Ovary (tissue), 9 donors: Measurements from ENCODE around the gene CHRD. TPM values are rescaled to one million over a fixed set of nuclear protein-coding genes. Genes with fewer than 3 reads are reported as not detected.

ENCODE experiments used
- DNase-seq, 5 donors: peaks; one replicate each; pipeline ENCODE4 v3.0.0-alpha.2; 2019 to 2020
- H3K27ac ChIP-seq, 2 donors: fragments of 200-600 bp; one replicate each; pipeline versions ENCODE4 v1.5.1 to v1.8.0; 2019 to 2022
- H3K27me3 ChIP-seq: fragments of 200-600 bp; one replicate; pipeline ENCODE4 v1.8.0; 2022
- H3K36me3 ChIP-seq: fragments of 200-600 bp; sonication (generic); one replicate; pipeline ENCODE4 v1.5.1; 2019
- H3K4me1 ChIP-seq: one replicate; pipeline ENCODE4 v1.8.1; 2013; ENCODE audit warnings: mild to moderate bottlenecking, moderate library complexity; ENCODE audit not compliant: insufficient read depth
- H3K4me3 ChIP-seq: fragments of 200-600 bp; sonication (generic); one replicate; pipeline ENCODE4 v1.5.1; 2017
- H3K9me3 ChIP-seq, 2 donors: fragments of 200-600 bp in 1 of 2; sonication (generic) in 1 of 2; one replicate each; pipeline versions ENCODE4 v1.5.1 to v1.8.1; 2013 to 2019; ENCODE audit warnings: mild to moderate bottlenecking in 1 of 2, moderate library complexity in 1 of 2
- EP300 ChIP-seq: sonication (generic); formaldehyde crosslinking; IDR thresholded peaks from one replicate; pipeline ENCODE4 v1.6.1; 2017; ENCODE audit warnings: antibody characterized with exemption
- POLR2A ChIP-seq: fragments of 450-650 bp; IDR thresholded peaks from one replicate; pipeline ENCODE4 v1.6.1; 2017; ENCODE audit warnings: antibody characterized with exemption, mild to moderate bottlenecking, moderate library complexity
- WGBS, 3 donors: extraction: QIAGEN DNeasy Blood & Tissue Kit in 1 of 3; methylation state at CpG; one replicate each; pipeline versions ENCODE4 v1.1.5 to v1.1.7; 2013 to 2017; 5-methylcytosine and 5-hydroxymethylcytosine counted together
- intact Hi-C, 4 donors: fragments of 100-400 bp; cut with DNase I; formaldehyde crosslinking; loops; one replicate each; pipeline versions ENCODE4 v1.11.0 to v1.15.1; 2022 to 2023
- polyA plus RNA-seq, 2 donors: library from polyadenylated mRNA; stranded (reverse); fragments of 200-250 nt in 1 of 2; fragments of 350-450 nt in 1 of 2; fragmentation: Illumina TruSeq in 1 of 2; extraction: RNeasy Lipid Tissue Mini Kit (QIAGEN cat#74804) in 1 of 2; gene quantifications; one replicate each; pipeline ENCODE4 v1.2.3, GENCODE V29; 2013 to 2014
- total RNA-seq, 7 donors: library from RNA; depleted of rRNA in 2 of 7; stranded (reverse); fragments of >200 nt in 2 of 7; fragmentation: NEBNext Ultra II Directional in 3 of 7; extraction: Animal tissue kit (Norgen Biotek cat#: 25700) in 3 of 7; gene quantifications; one replicate each; pipeline versions ENCODE4 v1.1.0 to v1.2.4, GENCODE V29; 2016 to 2023
- TF ChIP-seq, protein P1 (sequence below), 3 donors: fragments of 450-650 bp in 2 of 3; fragments of 200-600 bp in 1 of 3; IDR thresholded peaks; one replicate each; pipeline versions ENCODE4 v1.5.1 to v1.8.0; 2016 to 2022; ENCODE audit warnings: antibody characterized with exemption in 3 of 3, mild to moderate bottlenecking in 1 of 3
- donor health status: DM: no; HTN: no; CAD: no; lungs with moderate emphysema.
- donor health status: DM: no; HTN: no; CAD: no.
- donor health status: Bipolar disorder and iron deficiency.
- donor health status: DM: yes; HTN: yes; CAD: no.
- donor health status: DM: no; HTN: no; CAD: no.
- donor health status: DM: yes; HTN: yes; CAD: no.

The CHRD gene
- total and polyA plus RNA-seq, 9 donors: 3.1 to 37.3 (median 20.5) TPM

DNA sequence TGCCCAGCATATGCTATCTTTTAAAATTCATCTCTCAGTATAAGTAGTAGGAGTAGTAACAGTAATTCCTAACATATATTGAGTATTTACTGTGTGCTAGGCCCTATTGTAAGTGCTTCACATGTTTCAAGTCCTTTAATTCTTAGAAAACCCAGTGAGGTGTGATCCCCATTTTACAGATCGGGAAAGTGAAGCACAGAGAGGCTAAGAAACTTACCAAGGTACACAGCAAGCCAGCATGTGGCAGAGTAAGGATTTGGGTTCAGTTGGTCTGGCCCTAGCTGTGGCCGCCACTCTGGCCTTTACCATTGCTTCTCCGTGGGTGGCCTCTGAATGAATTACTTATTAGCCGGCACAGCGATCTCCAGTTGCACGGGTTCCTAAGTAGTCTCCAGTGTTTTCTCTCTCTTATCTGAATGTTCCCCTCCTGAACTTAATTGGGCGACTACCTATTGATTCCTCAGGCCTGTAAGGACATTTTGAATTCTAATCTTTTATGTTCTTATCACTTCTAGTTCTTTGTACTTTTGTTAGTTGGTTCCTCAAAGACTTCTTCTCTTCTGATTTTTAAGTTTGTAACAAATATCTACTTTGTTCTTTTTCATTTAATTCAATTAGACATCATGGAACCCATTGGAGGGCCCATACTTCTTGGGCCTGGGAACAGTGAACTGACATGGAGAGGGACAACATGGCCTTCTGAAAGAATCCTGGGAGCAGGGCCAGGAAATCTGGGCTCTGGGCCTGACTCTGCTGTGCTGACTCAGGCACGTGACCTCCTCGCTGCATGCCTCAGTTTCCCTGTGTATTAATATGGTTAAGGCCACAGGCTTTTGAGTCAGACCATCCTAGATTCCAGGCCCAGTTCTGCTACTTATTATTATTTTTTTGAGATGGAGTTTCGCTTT is 30.0 kb upstream of the CHRD start:
- DNase-seq: no peak
- 72 to 83% (median 81%) methylated on average over 10 of the region's 10 CpGs for WGBS, 3 donors
- Histone ChIP-seq H3K27me3 (no peaks in the 10 kb centered on the region), H3K4me3 (no peak overlapping the region), H3K27ac (no peak overlapping the region), H3K4me1 (peaks cover 12% of the 10 kb centered on the region), H3K36me3 (no peaks in the 10 kb centered on the region), H3K9me3 (no peaks in the 10 kb centered on the region)
- intact Hi-C loops: loop anchor here in 2 of 4 donors (2.0 to 10.0 kb wide), 2 partner anchors 31 to 45 kb away; partner anchors contain the start of gene CHRD (in 1 of the 2)
- TF ChIP-seq EP300 (no peak), POLR2A (no peak)
- TF ChIP-seq, protein P1, sequence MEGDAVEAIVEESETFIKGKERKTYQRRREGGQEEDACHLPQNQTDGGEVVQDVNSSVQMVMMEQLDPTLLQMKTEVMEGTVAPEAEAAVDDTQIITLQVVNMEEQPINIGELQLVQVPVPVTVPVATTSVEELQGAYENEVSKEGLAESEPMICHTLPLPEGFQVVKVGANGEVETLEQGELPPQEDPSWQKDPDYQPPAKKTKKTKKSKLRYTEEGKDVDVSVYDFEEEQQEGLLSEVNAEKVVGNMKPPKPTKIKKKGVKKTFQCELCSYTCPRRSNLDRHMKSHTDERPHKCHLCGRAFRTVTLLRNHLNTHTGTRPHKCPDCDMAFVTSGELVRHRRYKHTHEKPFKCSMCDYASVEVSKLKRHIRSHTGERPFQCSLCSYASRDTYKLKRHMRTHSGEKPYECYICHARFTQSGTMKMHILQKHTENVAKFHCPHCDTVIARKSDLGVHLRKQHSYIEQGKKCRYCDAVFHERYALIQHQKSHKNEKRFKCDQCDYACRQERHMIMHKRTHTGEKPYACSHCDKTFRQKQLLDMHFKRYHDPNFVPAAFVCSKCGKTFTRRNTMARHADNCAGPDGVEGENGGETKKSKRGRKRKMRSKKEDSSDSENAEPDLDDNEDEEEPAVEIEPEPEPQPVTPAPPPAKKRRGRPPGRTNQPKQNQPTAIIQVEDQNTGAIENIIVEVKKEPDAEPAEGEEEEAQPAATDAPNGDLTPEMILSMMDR (IDR thresholded peaks at IDR 0.05): no peak

DNA sequence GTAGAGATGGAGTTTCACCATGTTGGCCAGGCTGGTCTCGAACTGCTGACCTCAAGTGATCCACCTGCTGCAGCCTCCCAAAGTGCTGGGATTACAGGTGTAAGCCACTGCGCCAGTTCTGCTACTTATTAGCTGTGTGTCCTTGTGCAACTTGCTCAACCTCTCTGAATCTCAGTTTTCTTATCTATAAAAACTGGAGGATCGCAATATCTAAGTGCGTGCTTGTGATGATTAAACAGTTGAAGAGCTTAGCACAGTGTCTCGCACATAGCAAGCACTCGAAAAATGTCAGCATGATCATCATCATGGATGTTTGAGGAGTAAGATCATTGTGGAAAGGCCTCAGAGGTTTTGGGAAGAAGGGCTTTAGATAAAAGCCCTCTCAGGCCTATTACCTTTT is 29.2 kb upstream of the CHRD start:
- H3K27me3 ChIP-seq: no peaks in the 10 kb centered on the region
- H3K4me1 ChIP-seq: peaks cover 12% of the 10 kb centered on the region
- intact Hi-C loops: loop anchor here in 1 of 4 donors (10.0 kb wide), 1 partner anchor 46 kb away; no protein-coding TSS in a partner anchor
- no peak for DNase-seq
- H3K27ac ChIP-seq: no peak overlapping the region
- no peak overlapping the region for H3K4me3 ChIP-seq
- no peaks in the 10 kb centered on the region for H3K36me3 ChIP-seq
- TF ChIP-seq EP300 (no peak), POLR2A (no peak)
- TF ChIP-seq, protein P1 (IDR thresholded peaks at IDR 0.05): no peak
- H3K9me3 ChIP-seq: no peaks in the 10 kb centered on the region
- WGBS, 3 donors: 92 to 97% (median 93%) methylated on average over 6 of the region's 6 CpGs

DNA sequence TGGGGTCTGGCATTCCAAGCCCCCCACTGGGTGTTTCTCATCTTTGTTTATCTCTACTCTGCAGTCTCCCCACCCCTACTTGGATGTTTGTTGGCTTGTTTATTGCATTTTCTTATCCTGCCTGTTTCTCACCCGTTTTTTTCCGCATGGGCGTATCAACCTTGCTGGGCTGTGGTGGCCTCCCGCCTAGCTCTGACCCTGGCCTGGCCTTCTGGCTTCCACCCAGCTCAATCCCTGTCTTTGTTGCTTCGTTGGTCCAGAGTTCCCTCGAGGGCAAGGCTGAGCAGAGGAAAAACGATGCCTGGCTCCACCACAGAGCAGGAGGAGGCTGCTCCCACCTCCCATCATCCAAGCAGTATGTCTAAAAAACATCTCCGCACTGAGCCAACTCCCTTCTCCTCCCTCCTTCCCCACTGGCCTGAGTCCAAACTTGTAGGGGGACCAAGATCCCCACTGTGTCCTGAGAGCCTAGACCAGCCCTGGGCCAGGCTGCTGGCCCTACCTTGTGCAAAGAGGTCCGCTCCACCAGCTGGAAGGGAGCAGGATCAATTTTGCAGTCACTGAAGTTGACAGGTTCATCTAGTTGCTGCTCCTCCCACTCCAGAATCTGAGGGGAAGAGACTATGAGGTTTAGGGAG is 28.2 kb upstream of the CHRD start:
- no peaks in the 10 kb centered on the region for H3K9me3 ChIP-seq
- peak overlapping the region in 1 of 2 donors; percentile 34 for H3K27ac ChIP-seq
- no peak overlapping the region for H3K4me3 ChIP-seq
- H3K36me3 ChIP-seq: no peaks in the 10 kb centered on the region
- peak in 3 of 5 donors; percentile 58 to 71 (median 66) for DNase-seq
- H3K4me1 ChIP-seq: peaks cover 12% of the 10 kb centered on the region
- intact Hi-C loops: loop anchor here in 1 of 4 donors (10.0 kb wide), 1 partner anchor 47 kb away; no protein-coding TSS in a partner anchor
- WGBS, 3 donors: 21 to 26% (median 23%) methylated on average over 9 of the region's 9 CpGs
- H3K27me3 ChIP-seq: no peaks in the 10 kb centered on the region
- no peak for TF ChIP-seq POLR2A
- TF ChIP-seq, protein P1 (IDR thresholded peaks at IDR 0.05): no peak
- no peak for TF ChIP-seq EP300

- 61 to 70% (median 66%) methylated on average over 15 of the region's 15 CpGs for WGBS, 3 donors
- H3K9me3 ChIP-seq: no peaks in the 10 kb centered on the region
- intact Hi-C loops: loop anchor here in 1 of 4 donors (10.0 kb wide), 1 partner anchor 47 kb away; no protein-coding TSS in a partner anchor
- H3K4me1 ChIP-seq: peaks cover 12% of the 10 kb centered on the region
- H3K27ac ChIP-seq: peak overlapping the region in 1 of 2 donors; percentile 34
- H3K4me3 ChIP-seq: no peak overlapping the region
- no peaks in the 10 kb centered on the region for H3K27me3 ChIP-seq
- TF ChIP-seq POLR2A (no peak), EP300 (no peak)
- TF ChIP-seq, protein P1 (IDR thresholded peaks at IDR 0.05): no peak
- DNase-seq: no peak
- no peaks in the 10 kb centered on the region for H3K36me3 ChIP-seq
Observed at GRCh38 chr3:184352149-184352785, 27.6 kb upstream of the CHRD start.
